NCI-H82 (cell line): ENCODE results near the gene KLF6.
A peak's percentile ranks its signal among the peaks of the same experiment; 100 is the strongest.

ENCODE experiments used
- DNase-seq: peaks from one replicate; lab custom pipeline; 2025; lab: John Stamatoyannopoulos, UW

KLF6 gene

DNA sequence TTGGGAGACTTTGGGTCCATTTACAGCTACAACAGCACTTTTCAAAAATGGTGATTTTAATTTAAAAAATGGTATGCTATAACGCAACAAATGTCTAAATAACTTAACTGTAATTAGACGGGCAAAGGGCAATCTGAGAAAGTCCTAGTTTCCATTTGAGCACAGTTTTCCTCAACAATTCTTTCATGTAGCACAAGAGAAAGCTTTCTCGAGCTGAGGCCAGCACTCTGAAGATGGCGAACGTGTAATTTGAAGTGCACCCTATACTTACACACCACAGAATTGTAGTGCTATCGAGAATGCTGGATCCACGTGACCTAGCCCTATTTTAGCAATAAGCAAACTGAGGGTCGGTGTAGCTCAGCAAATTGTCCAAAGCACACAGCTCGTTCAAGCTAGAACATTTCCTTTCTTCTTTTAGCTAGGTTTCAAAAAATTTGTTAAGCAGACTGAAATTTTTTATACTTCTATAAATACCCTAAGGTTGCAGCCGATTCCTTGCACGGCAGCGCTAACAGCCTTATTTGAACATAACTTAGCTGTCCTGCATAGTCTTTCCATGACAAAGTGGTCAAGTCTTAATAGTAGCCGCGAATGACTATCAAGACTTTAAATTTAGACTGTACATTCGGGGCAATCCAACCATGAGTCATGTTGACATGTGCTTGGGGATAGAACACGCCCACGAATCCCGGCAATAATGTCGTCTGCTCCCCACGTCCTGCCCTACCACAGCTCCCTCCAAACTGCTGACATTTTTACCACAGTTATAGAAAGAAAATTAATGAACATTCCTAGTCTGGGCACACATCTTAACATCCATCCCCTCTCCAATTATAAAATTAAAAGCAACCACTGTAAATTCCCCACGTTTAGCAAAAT is 10.0 kb downstream of the KLF6 start:
- peak; percentile 28 for DNase-seq

DNA sequence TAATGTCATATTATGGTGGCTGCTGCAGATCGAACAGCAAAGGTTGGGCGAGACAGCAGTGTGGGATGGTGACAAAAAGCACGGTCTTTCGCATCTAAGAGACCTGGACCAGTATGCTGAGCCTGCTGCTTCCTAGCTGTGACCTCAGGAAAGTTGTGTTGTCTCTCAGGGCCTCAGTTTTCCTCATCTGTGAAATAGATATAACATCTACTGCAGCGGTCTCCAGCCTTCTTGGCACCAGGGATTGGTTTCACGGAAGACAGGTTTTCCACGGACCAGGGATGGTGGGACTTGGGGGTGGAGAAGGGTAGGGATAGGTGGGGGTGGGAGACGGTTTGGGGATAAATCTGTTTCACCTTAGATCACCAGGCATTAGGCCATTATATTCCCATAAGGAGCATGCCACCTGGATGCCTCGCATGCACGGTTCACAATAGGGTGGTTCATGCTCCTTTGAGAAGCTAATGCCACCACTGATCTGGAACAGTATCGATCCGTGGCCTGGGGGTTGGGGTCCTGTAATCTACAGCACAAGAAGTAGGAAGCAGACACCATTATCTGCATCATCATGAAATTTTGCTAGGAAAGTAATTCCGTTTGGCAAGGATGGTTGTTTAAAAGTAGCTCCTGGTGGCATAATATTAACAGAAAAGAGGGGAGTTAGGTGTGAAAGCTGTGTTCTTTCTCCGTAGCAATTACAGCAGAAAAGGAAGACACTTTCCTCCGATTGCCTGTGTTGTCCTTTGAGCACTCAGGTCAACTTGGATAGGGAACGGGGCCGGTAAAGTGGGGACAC is 10.8 kb downstream of the KLF6 start:
- DNase-seq, result peak; percentile 4

GRCh38 chr10:3773460-3774017 is 11.5 kb downstream of the KLF6 start:
- no peak for DNase-seq

DNA sequence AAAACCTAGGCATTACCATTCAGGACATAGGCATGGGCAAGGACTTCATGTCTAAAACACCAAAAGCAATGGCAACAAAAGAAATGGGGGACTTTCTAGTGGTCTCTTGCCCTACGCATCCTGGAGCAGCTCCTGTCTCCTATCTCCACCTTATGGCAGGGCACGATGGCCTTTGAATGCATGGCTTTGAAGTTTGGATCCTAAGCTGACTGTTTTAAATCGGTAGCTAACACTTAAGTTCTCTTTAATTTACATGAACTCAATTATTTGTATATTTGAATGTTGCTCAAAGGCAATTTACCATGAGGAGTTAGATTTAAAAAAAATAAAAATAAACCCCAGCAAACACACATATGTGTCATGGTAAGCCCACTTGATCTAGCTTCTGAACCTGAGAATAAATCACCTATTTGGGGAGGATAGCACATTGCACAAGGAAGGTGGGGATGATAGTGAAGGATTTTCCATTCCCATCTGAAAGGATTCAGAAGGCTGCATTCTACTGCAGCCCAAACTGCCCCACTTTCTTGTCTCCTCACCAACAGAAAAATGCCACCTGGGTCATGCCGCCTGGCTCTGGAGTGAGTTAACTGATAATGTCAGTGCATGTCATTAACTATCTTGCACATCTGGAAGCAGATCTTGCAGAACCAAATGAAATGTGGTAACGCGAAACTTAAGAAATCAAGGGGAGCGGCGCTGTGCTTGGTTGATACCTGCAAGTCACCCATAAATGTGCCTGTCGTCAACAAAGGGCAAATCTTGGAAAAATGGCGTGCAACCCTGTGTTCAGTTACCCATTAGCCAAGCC is 12.4 kb downstream of the KLF6 start:
- DNase-seq, result no peak

GRCh38 chr10:3770611-3771110 is 14.3 kb downstream of the KLF6 start:
- DNase-seq, result peak; percentile 94

DNA sequence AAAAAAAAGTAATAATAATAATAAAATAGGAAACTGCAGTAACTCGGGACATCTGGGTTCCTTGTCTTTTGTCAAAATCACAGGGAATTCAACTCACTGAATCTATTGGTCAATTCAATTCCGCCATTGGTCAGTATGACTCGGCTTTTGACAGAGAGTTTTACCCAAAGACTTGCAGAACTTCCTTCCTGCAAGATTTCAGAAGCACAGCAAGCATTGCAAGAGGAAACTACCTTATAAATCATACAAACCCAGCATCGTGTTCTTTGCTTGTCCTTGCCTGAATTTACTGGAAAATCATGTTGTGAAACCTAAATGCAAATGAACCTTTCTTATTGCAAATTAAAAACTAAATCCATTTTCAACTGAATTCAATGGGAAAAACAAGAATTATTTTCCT is 15.5 kb downstream of the KLF6 start:
- DNase-seq, result no peak

GRCh38 chr10:3766046-3766756 is 18.8 kb downstream of the KLF6 start:
- DNase-seq, result no peak

DNA sequence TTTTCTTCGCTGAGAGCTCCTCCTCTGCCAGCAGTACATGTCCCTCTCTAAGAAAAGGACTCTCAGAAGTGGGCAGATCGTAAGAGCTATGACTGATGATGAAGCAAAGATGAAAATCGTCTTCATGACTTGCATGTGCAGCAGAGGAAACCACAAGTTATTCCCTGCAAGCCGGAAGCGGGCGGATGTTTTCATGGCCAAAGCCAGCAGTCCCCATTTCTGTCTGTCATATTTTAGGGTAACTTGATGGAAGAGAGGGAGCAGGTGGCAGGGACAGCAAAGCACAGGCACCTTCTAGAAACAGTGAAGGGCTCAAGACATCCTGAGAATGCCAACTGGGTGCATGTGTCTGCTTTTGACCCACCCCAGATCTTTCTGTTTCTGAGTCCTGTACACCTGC is 19.9 kb downstream of the KLF6 start:
- no peak for DNase-seq

GRCh38 chr10:3764626-3765112 is 20.3 kb downstream of the KLF6 start:
- DNase-seq, result no peak

GRCh38 chr10:3763852-3764625 is 21.0 kb downstream of the KLF6 start:
- no peak for DNase-seq

DNA sequence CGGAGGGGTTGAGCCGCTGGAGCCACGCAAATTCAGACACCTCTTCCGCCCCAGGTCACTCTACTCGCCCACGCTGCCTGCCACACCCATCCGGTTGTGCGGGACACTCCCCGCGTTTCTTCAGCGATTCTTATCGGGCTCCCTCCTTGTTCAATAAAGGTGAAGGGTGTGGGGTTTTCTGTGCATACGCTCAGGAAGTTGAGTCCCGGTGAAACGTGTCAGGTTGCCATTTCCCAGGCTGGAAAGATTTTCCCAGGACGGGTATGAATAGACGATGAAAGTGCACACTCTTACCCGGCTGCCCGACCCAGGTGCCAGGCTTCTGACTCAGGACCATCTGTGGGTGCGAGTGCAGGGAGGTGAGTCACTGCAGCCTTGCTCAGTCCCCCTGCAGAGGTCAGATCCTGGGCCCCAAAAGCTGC is 22.0 kb downstream of the KLF6 start:
- no peak for DNase-seq

GRCh38 chr10:3762309-3762708 is 22.7 kb downstream of the KLF6 start:
- no peak for DNase-seq

DNA sequence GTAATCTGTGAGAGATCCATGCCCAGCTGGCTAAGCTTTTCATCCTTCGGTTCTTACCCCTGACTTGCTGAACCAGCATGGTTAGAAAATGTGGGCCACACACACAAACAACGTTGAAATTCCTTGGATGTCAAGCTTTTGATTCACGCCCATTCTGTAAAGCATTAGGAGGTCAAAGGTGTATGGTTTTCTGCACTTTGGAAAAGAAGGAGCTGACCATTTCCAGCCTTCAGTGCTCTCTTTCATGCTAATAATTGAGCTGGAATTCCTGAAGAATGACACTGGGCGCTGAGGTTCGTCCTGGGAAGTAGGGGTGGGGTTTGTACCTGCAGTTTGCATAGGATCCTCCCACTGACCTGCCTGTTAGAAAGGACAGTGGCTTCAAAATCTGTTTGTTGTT is 23.1 kb downstream of the KLF6 start:
- no peak for DNase-seq

GRCh38 chr10:3761021-3761686 is 23.9 kb downstream of the KLF6 start:
- DNase-seq, result no peak

- DNase-seq, result no peak
Measured at GRCh38 chr10:3760083-3760482, 24.9 kb downstream of the KLF6 start.

GRCh38 chr10:3759397-3759796 is 25.6 kb downstream of the KLF6 start:
- no peak for DNase-seq

GRCh38 chr10:3758491-3758970 is 26.5 kb downstream of the KLF6 start:
- no peak for DNase-seq

DNA sequence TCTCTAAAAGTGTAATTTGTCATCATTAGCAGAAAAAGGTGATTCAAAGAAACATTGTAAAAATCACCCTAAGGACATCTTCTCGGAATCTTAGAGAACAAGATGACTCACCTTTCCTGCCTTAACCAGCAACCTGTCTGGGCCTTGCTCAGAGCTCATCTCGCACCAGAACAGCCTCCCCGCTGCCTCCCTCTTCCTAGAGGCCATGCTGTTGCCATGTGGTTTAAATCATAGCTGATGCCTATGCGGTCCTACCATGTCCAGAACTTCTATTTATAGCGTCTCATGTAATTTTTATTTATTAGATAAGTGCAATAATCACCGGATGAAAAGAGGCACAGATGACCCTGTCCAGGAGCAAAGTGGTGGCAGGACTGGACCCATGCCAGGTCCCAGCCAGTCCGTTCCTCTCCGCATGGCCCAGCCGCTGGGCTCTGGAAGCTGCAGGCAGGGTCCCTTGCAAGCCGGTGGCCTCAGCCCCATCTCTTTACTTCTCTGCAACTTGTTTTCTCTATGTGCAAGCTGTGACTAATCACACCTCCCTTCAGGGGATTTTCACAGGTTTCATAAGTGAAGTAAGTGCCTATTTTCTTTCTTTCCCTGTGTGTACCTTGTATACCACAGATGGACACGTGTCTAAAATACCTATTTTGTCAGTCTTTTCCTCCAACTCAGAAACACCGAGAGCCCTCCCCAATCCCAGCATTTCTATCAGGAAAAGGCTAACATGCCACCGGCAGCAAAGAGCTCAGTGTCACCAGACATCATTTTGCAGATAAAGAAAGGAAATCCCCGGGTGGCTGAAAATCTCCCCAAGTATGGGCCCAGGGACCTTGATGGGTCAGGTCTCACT is 27.1 kb downstream of the KLF6 start:
- no peak for DNase-seq

DNA sequence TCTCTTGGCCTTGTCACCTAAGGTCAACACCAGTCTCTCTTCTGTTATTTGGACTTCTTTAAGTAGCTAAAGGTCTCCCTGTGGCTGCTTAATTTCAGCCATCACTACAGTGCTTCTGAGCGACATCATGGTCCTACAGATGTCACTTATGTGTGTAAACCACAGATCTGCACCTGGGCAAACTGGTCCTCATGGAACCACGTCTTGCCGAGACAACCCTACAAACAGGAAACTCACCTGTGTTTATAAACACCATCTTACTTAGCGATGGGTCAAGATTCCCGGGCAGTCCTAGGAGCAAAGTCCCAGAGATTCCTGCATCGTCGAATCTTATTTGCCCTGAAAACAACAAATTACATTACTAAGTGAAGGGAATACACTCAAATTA is 27.8 kb downstream of the KLF6 start:
- no peak for DNase-seq
